ENCODE results near the gene ISM2.
"Not testable (repeated sequence)": the region's sequence is repeated elsewhere in the genome, so short reads cannot be mapped to it uniquely, and the experiment has no call there.

Gene ISM2

GRCh38 chr14:77498120-77498979 lies at the start of gene ISM2:
Gene ISM2, minus strand, starts transcription at chr14:77498816. Its CDS starts 23 bp downstream, at chr14:77498793.
- peak in 3 of 6 experiments; percentile 5 to 15 (median 7) for DNase-seq

- DNase-seq = no peak
These were observed 49.0 kb upstream of the ISM2 start for GRCh38 chr14:77547512-77548180.

GRCh38 chr14:77545171-77545570 lies 46.6 kb upstream of the ISM2 start:
- DNase-seq = not testable (repeated sequence)

GRCh38 chr14:77544571-77544970 lies 46.0 kb upstream of the ISM2 start:
- DNase-seq = no peak

GRCh38 chr14:77543637-77544334 lies 45.2 kb upstream of the ISM2 start:
- no peak for DNase-seq

- DNase-seq = no peak
These were observed 44.6 kb upstream of the ISM2 start for GRCh38 chr14:77543240-77543551.

- DNase-seq = peak in 1 of 6 experiments; percentile 0
These were observed 44.0 kb upstream of the ISM2 start for GRCh38 chr14:77542421-77543239.

GRCh38 chr14:77541905-77542304 lies 43.3 kb upstream of the ISM2 start:
- DNase-seq = no peak

- DNase-seq = not testable (repeated sequence)
These were observed 38.3 kb upstream of the ISM2 start for GRCh38 chr14:77536951-77537350.

GRCh38 chr14:77531071-77531470 lies 32.5 kb upstream of the ISM2 start:
- no peak for DNase-seq

- DNase-seq = no peak
These were observed 31.3 kb upstream of the ISM2 start for GRCh38 chr14:77529963-77530362.

- DNase-seq = no peak
These were observed 30.6 kb upstream of the ISM2 start for GRCh38 chr14:77529213-77529612.

GRCh38 chr14:77528701-77529100 lies 30.1 kb upstream of the ISM2 start:
- DNase-seq = not testable (repeated sequence)

- DNase-seq = no peak
These were observed 27.6 kb upstream of the ISM2 start for GRCh38 chr14:77526266-77526665.

- DNase-seq = no peak
These were observed 25.9 kb upstream of the ISM2 start for GRCh38 chr14:77524536-77524935.

- DNase-seq = no peak
These were observed 24.5 kb upstream of the ISM2 start for GRCh38 chr14:77523109-77523508.

- no peak for DNase-seq
These were observed 21.9 kb upstream of the ISM2 start for GRCh38 chr14:77520555-77520954.

- DNase-seq = no peak
These were observed 17.5 kb upstream of the ISM2 start for GRCh38 chr14:77516126-77516525.

GRCh38 chr14:77511486-77512162 lies 13.0 kb upstream of the ISM2 start:
- DNase-seq = no peak

GRCh38 chr14:77509366-77509765 lies 10.8 kb upstream of the ISM2 start:
- no peak for DNase-seq

- DNase-seq = no peak
These were observed 10.3 kb upstream of the ISM2 start for GRCh38 chr14:77508876-77509275.

GRCh38 chr14:77508249-77508648 lies 9.6 kb upstream of the ISM2 start:
- DNase-seq = no peak
